IMR-90 (cell line): ENCODE data around the gene PRDM15. TPM values are rescaled to one million over a fixed set of nuclear protein-coding genes. Genes with fewer than 3 reads are reported as not detected.
A peak's percentile ranks its signal among the peaks of the same experiment; 100 is the strongest.

ENCODE experiments used
- ATAC-seq: fragments of 200-7000 bp; cut with Tn5 transposase; 2 replicates; pipeline ENCODE4 v1.9.1; 2020; ENCODE audit warnings: low read depth, mild to moderate bottlenecking, moderate library complexity
- BruUV-seq: library from RNA; stranded (reverse); fragments of 400-500 nt; replicated peaks from 2 replicates; lab custom pipeline; 2021; lab: Mats Ljungman, UMichigan
- CTCF ChIA-PET: fragments of 300-600 bp; formaldehyde crosslinking; extraction: SDS; loops from one replicate; lab custom pipeline; 2021; ENCODE audit warnings: antibody characterized with exemption; lab: Yijun Ruan, JAX
- POLR2A ChIA-PET: fragments of 300-600 bp; sonication (Branson Sonifier 250); formaldehyde crosslinking; loops from one replicate; lab custom pipeline; 2022; ENCODE audit warnings: antibody characterized with exemption; ENCODE audit not compliant: unreplicated experiment; lab: Charles Lee
- DNase-seq: peaks from one replicate; pipeline ENCODE4 v3.0.0; 2013
- H2AFZ ChIP-seq: replicated peaks from 2 replicates; pipeline ENCODE3; 2013; ENCODE audit warnings: low read length, mild to moderate bottlenecking; ENCODE audit not compliant: poor library complexity
- H2AK5ac ChIP-seq: 2 replicates; pipeline ENCODE4 v1.6.1; 2013; ENCODE audit warnings: low read depth, low read length, inconsistent platforms
- H2AK9ac ChIP-seq: replicated peaks from 2 replicates; pipeline ENCODE3; 2013; ENCODE audit warnings: mild to moderate bottlenecking, low read depth, low read length, moderate library complexity; ENCODE audit not compliant: poor library complexity
- H2BK120ac ChIP-seq: 2 replicates; pipeline ENCODE4 v1.6.1; 2013; ENCODE audit warnings: low read depth, low read length, inconsistent platforms
- H2BK15ac ChIP-seq: 3 replicates; pipeline ENCODE4 v1.6.1; 2013; ENCODE audit warnings: low read depth, low read length, inconsistent platforms
- H2BK20ac ChIP-seq: 2 replicates; pipeline ENCODE4 v1.6.1; 2013; ENCODE audit warnings: low read depth, mild to moderate bottlenecking, inconsistent platforms, low read length, moderate library complexity
- H2BK5ac ChIP-seq: 2 replicates; pipeline ENCODE4 v1.6.1; 2013; ENCODE audit warnings: mild to moderate bottlenecking, low read depth, low read length, inconsistent platforms; ENCODE audit not compliant: poor library complexity, severe bottlenecking
- H3K14ac ChIP-seq: replicated peaks from 2 replicates; pipeline ENCODE4 v1.6.1; 2013; ENCODE audit warnings: low read depth, low read length, inconsistent platforms
- H3K18ac ChIP-seq: 2 replicates; pipeline ENCODE4 v1.6.1; 2013; ENCODE audit warnings: low read depth, low read length, control low read depth
- H3K23ac ChIP-seq: 2 replicates; pipeline ENCODE4 v1.6.1; 2013; ENCODE audit warnings: low read depth, low read length, inconsistent platforms
- H3K27ac ChIP-seq: 2 replicates; pipeline ENCODE4 v1.5.1; 2013; ENCODE audit warnings: mild to moderate bottlenecking, control low read depth, low read length; ENCODE audit not compliant: insufficient read depth
- H3K27me3 ChIP-seq: 2 replicates; pipeline ENCODE4 v1.6.1; 2013; ENCODE audit warnings: low read length; ENCODE audit not compliant: control insufficient read depth, insufficient read depth
- H3K36me3 ChIP-seq: 2 replicates; pipeline ENCODE4 v1.6.1; 2013; ENCODE audit warnings: low read length, mixed read lengths; ENCODE audit not compliant: control insufficient read depth, insufficient read depth
- H3K4ac ChIP-seq: 2 replicates; pipeline ENCODE4 v1.6.1; 2013; ENCODE audit warnings: low read depth, low read length, inconsistent platforms
- H3K4me1 ChIP-seq: 2 replicates; pipeline ENCODE4 v1.6.1; 2013; ENCODE audit warnings: low read length, mixed read lengths; ENCODE audit not compliant: control insufficient read depth, insufficient read depth
- H3K4me2 ChIP-seq: 2 replicates; pipeline ENCODE4 v1.6.1; 2013; ENCODE audit warnings: low read depth, mild to moderate bottlenecking, control low read depth, low read length, moderate library complexity
- H3K4me3 ChIP-seq: 2 replicates; pipeline ENCODE4 v1.5.1; 2013; ENCODE audit warnings: low read depth, mild to moderate bottlenecking, control low read depth, low read length, moderate library complexity; ENCODE audit not compliant: insufficient read depth
- H3K56ac ChIP-seq: 2 replicates; pipeline ENCODE4 v1.6.1; 2013; ENCODE audit warnings: low read length, inconsistent platforms; ENCODE audit not compliant: insufficient read depth; ENCODE audit errors: extremely low read depth
- H3K79me1 ChIP-seq, 2 experiments: 2 replicates each; pipeline ENCODE4 v1.6.1; 2013; ENCODE audit warnings: low read length in 2 of 2, inconsistent platforms in 1 of 2, low read depth in 1 of 2
- H3K9ac ChIP-seq: 2 replicates; pipeline ENCODE4 v1.6.1; 2013; ENCODE audit warnings: low read depth, low read length, control low read depth
- H3K9me1 ChIP-seq: 2 replicates; pipeline ENCODE4 v1.6.1; 2013; ENCODE audit warnings: low read length, inconsistent platforms; ENCODE audit not compliant: insufficient read depth
- H3K9me3 ChIP-seq: 2 replicates; pipeline ENCODE4 v1.6.1; 2013; ENCODE audit warnings: low read length; ENCODE audit not compliant: control insufficient read depth, insufficient read depth
- H4K20me1 ChIP-seq: 2 replicates; pipeline ENCODE4 v1.6.1; 2013; ENCODE audit warnings: low read length, inconsistent platforms; ENCODE audit not compliant: insufficient read depth
- H4K5ac ChIP-seq: 2 replicates; pipeline ENCODE4 v1.6.1; 2013; ENCODE audit warnings: mild to moderate bottlenecking, low read depth, low read length, control low read depth
- H4K8ac ChIP-seq, 2 experiments: 2 replicates each; pipeline ENCODE4 v1.6.1; 2013; ENCODE audit warnings: low read depth in 2 of 2, low read length in 2 of 2, control low read depth in 1 of 2, inconsistent platforms in 1 of 2
- H4K91ac ChIP-seq: 2 replicates; pipeline ENCODE4 v1.6.1; 2013; ENCODE audit warnings: low read depth, low read length, inconsistent platforms; ENCODE audit not compliant: insufficient read depth
- CEBPB ChIP-seq: IDR thresholded peaks from 2 replicates; pipeline ENCODE4 v1.6.1; 2012; ENCODE audit warnings: low read depth, low read length, improper control_type of control experiment
- CHD1 ChIP-seq: IDR thresholded peaks from 2 replicates; pipeline ENCODE4 v1.6.1; 2012; ENCODE audit warnings: low read depth, low read length, improper control_type of control experiment
- FOS ChIP-seq: fragments of 150-350 bp; IDR thresholded peaks from 2 replicates; pipeline ENCODE4 v1.6.1; 2016; ENCODE audit warnings: low read depth, low read length
- MAFK ChIP-seq: IDR thresholded peaks from 2 replicates; pipeline ENCODE4 v1.6.1; 2012; ENCODE audit warnings: low read depth, low read length, improper control_type of control experiment
- MAZ ChIP-seq: IDR thresholded peaks from 2 replicates; pipeline ENCODE4 v1.6.1; 2012; ENCODE audit warnings: low read depth, mild to moderate bottlenecking, low read length, improper control_type of control experiment, moderate library complexity, borderline replicate concordance
- MXI1 ChIP-seq: IDR thresholded peaks from 2 replicates; pipeline ENCODE4 v1.6.1; 2012; ENCODE audit warnings: low read depth, mild to moderate bottlenecking, low read length, moderate library complexity, borderline replicate concordance
- NFE2L2 ChIP-seq: fragments of 150-350 bp; IDR thresholded peaks from 2 replicates; pipeline ENCODE4 v1.6.1; 2016; ENCODE audit warnings: low read depth, mild to moderate bottlenecking, low read length
- POLR2A ChIP-seq: IDR thresholded peaks from 2 replicates; pipeline ENCODE4 v1.6.1; 2012; ENCODE audit warnings: mild to moderate bottlenecking, low read depth, low read length
- RAD21 ChIP-seq: IDR thresholded peaks from 2 replicates; pipeline ENCODE4 v1.6.1; 2012; ENCODE audit warnings: low read length, improper control_type of control experiment
- RCOR1 ChIP-seq: IDR thresholded peaks from 2 replicates; pipeline ENCODE4 v1.6.1; 2012; ENCODE audit warnings: mild to moderate bottlenecking, low read length, improper control_type of control experiment; ENCODE audit not compliant: insufficient replicate concordance
- RFX5 ChIP-seq: IDR thresholded peaks from 2 replicates; pipeline ENCODE4 v1.8.0; 2012; ENCODE audit warnings: low read depth, mild to moderate bottlenecking, low read length, moderate library complexity
- SMC3 ChIP-seq: fragments of 150-350 bp; IDR thresholded peaks from 2 replicates; pipeline ENCODE4 v1.6.1; 2016; ENCODE audit warnings: low read depth, mild to moderate bottlenecking, antibody characterized with exemption, low read length, moderate library complexity
- WGBS, 2 experiments: methylation state at CpG; one replicate each; pipeline versions ENCODE4 v1.1.5 to v1.1.7; 2013; ENCODE audit warnings: missing lambda C conversion rate in 2 of 2; ENCODE audit not compliant: insufficient read length in 1 of 2; ENCODE audit errors: extremely low coverage in 2 of 2; 5-methylcytosine and 5-hydroxymethylcytosine counted together
- dilution Hi-C: fragments of 300-500 bp; cut with HindIII; formaldehyde crosslinking; loops from one replicate; pipeline ENCODE4 v1.14.3; 2018; ENCODE audit warnings: low sequenced_read_pairs; ENCODE audit not compliant: unreplicated experiment
- in situ Hi-C: fragments of 300-500 bp; cut with MboI; formaldehyde crosslinking; loops from 3 replicates; pipeline ENCODE4 v1.14.3; 2019; ENCODE audit warnings: low sequenced_read_pairs, inconsistent platforms, mixed read lengths
- intact Hi-C: fragments of 100-400 bp; cut with micrococcal nuclease; formaldehyde crosslinking; loops from 2 replicates; pipeline ENCODE4 v1.10.0; 2022
- polyA plus RNA-seq, 3 experiments: library from polyadenylated mRNA; depleted of rRNA; stranded (reverse); fragments of >200 nt; gene quantifications; 2 replicates each; pipeline ENCODE4 v1.2.3, GENCODE V29; 2012; ENCODE audit warnings: low replicate concordance in 1 of 3
- total RNA-seq: library from RNA; depleted of rRNA; stranded (reverse); fragments of >200 nt; gene quantifications from 2 replicates; pipeline ENCODE4 v1.2.3, GENCODE V29; 2012
- TF ChIP-seq, protein P1 (sequence below): fragments of 150-350 bp; IDR thresholded peaks from 2 replicates; pipeline ENCODE4 v1.6.1; 2017; ENCODE audit warnings: mild to moderate bottlenecking, antibody characterized with exemption, low read length, low read depth
- TF ChIP-seq, protein P2 (sequence below): conservative IDR thresholded peaks from 2 replicates; pipeline ENCODE4 v1.5.1; 2012; ENCODE audit warnings: mild to moderate bottlenecking, low read depth, low read length, improper control_type of control experiment

The PRDM15 gene
- total and polyA plus RNA-seq, 2 of the 4 experiments (the other 2 are of a cell fraction) = 7.3 to 8.8 TPM

GRCh38 chr21:41815652-41816582 is 63.2 kb downstream of the PRDM15 start:
- 0 out of 2 replicates have a peak, but pooled peaks have one; percentile 6 for ATAC-seq
- no TSS peak for BruUV-seq
- Histone ChIP-seq H3K4me2 (no peak overlapping the region), H3K14ac (no peak overlapping the region), H3K9ac (no peak overlapping the region), H3K18ac (no peak overlapping the region), H2BK120ac (no peak overlapping the region), H2BK15ac (no peak overlapping the region), H2AK9ac (peak overlapping the region; percentile 33), H3K4ac (no peak overlapping the region), H4K5ac (no peak overlapping the region), H2AFZ (peak overlapping the region; percentile 58), H3K4me3 (no peak overlapping the region), H2BK20ac (no peak overlapping the region), H3K27me3 (no peaks in the 10 kb centered on the region), H3K27ac (no peak overlapping the region), H3K4me1 (no peaks in the 10 kb centered on the region), H2BK5ac (no peak overlapping the region), H4K8ac (no peak overlapping the region), H3K9me3 (no peaks in the 10 kb centered on the region), H3K23ac (no peak overlapping the region), H2AK5ac (0 out of 2 replicates have a peak overlapping the region, but pooled peaks have one; percentile 17), H3K36me3 (peaks cover 9% of the 10 kb centered on the region), H3K79me1 (no peaks in the 10 kb centered on the region), H3K9me1 (no peaks in the 10 kb centered on the region), H4K20me1 (no peaks in the 10 kb centered on the region), H4K91ac (no peak overlapping the region), H3K56ac (no peak overlapping the region)
- POLR2A ChIA-PET = no interaction called here
- WGBS, 2 experiments = 96% methylated on average over 10 of the region's 50 CpGs; no CpG with 5 or more reads in 1 of the 2 experiments
- no peak for DNase-seq
- in situ Hi-C loops (loop anchor here (5.0 kb wide), 2 partner anchors 204 to 306 kb away; no protein-coding TSS in a partner anchor), dilution Hi-C loops (no loop called here), intact Hi-C loops (loop anchor here (1.0 to 2.0 kb wide), 5 partner anchors 195 to 533 kb away; partner anchors contain the start of gene ZBTB21)
- CTCF ChIA-PET = interaction anchor here (0.7 to 2.2 kb wide), 8 partner anchors 113 to 302 kb away, joined by 3 to 12 read pairs (median 7); no protein-coding TSS in a partner anchor
- TF ChIP-seq RCOR1 (no peak), NFE2L2 (no peak), MAZ (no peak), MAFK (no peak), RAD21 (no peak), RFX5 (no peak), FOS (no peak), CEBPB (no peak), SMC3 (no peak), CHD1 (no peak), POLR2A (no peak), MXI1 (no peak)
- TF ChIP-seq, protein P1, sequence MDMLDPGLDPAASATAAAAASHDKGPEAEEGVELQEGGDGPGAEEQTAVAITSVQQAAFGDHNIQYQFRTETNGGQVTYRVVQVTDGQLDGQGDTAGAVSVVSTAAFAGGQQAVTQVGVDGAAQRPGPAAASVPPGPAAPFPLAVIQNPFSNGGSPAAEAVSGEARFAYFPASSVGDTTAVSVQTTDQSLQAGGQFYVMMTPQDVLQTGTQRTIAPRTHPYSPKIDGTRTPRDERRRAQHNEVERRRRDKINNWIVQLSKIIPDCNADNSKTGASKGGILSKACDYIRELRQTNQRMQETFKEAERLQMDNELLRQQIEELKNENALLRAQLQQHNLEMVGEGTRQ = no peak
- TF ChIP-seq, protein P2, sequence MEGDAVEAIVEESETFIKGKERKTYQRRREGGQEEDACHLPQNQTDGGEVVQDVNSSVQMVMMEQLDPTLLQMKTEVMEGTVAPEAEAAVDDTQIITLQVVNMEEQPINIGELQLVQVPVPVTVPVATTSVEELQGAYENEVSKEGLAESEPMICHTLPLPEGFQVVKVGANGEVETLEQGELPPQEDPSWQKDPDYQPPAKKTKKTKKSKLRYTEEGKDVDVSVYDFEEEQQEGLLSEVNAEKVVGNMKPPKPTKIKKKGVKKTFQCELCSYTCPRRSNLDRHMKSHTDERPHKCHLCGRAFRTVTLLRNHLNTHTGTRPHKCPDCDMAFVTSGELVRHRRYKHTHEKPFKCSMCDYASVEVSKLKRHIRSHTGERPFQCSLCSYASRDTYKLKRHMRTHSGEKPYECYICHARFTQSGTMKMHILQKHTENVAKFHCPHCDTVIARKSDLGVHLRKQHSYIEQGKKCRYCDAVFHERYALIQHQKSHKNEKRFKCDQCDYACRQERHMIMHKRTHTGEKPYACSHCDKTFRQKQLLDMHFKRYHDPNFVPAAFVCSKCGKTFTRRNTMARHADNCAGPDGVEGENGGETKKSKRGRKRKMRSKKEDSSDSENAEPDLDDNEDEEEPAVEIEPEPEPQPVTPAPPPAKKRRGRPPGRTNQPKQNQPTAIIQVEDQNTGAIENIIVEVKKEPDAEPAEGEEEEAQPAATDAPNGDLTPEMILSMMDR = no peak
